T-helper 1 cell (primary cell): ENCODE measurements around the gene JAKMIP3.

ENCODE experiments used
- DNase-seq, 5 donors: peaks; one replicate each; pipeline ENCODE4 v3.0.0-alpha.2; 2012 to 2020

The JAKMIP3 gene

GRCh38 chr10:132113766-132114365 is 48.1 kb downstream of the JAKMIP3 start:
- DNase-seq = no peak

- DNase-seq = no peak
These were observed 49.3 kb downstream of the JAKMIP3 start for GRCh38 chr10:132114953-132115520.
